ENCODE data around the gene CEACAM1.

DNA sequence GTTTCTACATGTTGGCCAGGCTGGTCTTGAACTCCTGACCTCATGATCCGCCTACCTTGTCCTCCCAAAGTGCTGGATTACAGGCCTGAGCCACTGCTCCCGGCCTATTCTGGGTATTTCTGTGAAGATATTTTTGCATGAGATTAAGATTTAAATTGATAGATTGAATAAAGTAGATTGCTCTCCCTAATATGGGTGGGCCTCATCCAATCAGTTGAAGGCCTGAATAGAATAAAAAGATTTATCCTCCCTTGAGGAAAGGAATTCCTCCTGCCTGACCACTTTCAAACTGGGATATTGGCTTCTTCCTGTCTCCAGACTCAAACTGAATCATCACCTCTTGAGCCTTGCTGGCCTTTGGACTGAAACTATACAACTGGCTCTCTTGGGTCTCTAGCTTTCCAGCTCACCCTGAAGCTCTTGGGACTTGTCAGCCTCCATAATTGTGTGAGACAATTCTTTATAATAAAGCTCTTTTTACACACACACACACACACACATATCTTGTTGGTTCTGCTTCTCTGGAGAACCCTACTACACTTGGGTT lies 49.4 kb downstream of the CEACAM1 start:
- TF ChIP-seq, protein P1, sequence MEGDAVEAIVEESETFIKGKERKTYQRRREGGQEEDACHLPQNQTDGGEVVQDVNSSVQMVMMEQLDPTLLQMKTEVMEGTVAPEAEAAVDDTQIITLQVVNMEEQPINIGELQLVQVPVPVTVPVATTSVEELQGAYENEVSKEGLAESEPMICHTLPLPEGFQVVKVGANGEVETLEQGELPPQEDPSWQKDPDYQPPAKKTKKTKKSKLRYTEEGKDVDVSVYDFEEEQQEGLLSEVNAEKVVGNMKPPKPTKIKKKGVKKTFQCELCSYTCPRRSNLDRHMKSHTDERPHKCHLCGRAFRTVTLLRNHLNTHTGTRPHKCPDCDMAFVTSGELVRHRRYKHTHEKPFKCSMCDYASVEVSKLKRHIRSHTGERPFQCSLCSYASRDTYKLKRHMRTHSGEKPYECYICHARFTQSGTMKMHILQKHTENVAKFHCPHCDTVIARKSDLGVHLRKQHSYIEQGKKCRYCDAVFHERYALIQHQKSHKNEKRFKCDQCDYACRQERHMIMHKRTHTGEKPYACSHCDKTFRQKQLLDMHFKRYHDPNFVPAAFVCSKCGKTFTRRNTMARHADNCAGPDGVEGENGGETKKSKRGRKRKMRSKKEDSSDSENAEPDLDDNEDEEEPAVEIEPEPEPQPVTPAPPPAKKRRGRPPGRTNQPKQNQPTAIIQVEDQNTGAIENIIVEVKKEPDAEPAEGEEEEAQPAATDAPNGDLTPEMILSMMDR (IDR thresholded peaks at IDR 0.05) = no peak
- no peak for TF ChIP-seq POLR2A (IDR thresholded peaks at IDR 0.05)

All from right lobe of liver (tissue), 4 donors.